ENCODE data around the gene ITGB6.

Gene ITGB6, protein sequence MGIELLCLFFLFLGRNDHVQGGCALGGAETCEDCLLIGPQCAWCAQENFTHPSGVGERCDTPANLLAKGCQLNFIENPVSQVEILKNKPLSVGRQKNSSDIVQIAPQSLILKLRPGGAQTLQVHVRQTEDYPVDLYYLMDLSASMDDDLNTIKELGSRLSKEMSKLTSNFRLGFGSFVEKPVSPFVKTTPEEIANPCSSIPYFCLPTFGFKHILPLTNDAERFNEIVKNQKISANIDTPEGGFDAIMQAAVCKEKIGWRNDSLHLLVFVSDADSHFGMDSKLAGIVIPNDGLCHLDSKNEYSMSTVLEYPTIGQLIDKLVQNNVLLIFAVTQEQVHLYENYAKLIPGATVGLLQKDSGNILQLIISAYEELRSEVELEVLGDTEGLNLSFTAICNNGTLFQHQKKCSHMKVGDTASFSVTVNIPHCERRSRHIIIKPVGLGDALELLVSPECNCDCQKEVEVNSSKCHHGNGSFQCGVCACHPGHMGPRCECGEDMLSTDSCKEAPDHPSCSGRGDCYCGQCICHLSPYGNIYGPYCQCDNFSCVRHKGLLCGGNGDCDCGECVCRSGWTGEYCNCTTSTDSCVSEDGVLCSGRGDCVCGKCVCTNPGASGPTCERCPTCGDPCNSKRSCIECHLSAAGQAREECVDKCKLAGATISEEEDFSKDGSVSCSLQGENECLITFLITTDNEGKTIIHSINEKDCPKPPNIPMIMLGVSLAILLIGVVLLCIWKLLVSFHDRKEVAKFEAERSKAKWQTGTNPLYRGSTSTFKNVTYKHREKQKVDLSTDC
- long read RNA-seq, donor 1, full-length matches to known transcripts: 3 of 3 reads
- long read RNA-seq, donor 1, partial matches to known transcripts: 0 of 3 reads
- long read RNA-seq, donor 1, other reads (novel, unspliced or antisense): 0 of 3 reads
- long read RNA-seq, donor 2: 0 reads
- long read RNA-seq, donor 3, full-length matches to known transcripts: 2 of 2 reads
- long read RNA-seq, donor 3, partial matches to known transcripts: 0 of 2 reads
- long read RNA-seq, donor 3, other reads (novel, unspliced or antisense): 0 of 2 reads
- long read RNA-seq, donor 4: 0 reads
- long read RNA-seq, donor 5, full-length matches to known transcripts: 3 of 3 reads
- long read RNA-seq, donor 5, partial matches to known transcripts: 0 of 3 reads
- long read RNA-seq, donor 5, other reads (novel, unspliced or antisense): 0 of 3 reads
- long read RNA-seq, donor 6, partial matches to known transcripts: 5 of 5 reads
- long read RNA-seq, donor 6, other reads (novel, unspliced or antisense): 0 of 5 reads
- long read RNA-seq, donor 7, full-length matches to known transcripts: 1 of 7 reads
- long read RNA-seq, donor 7, partial matches to known transcripts: 6 of 7 reads
- long read RNA-seq, donor 7, other reads (novel, unspliced or antisense): 0 of 7 reads
- long read RNA-seq, donor 8: 0 reads

GRCh38 chr2:160199683-160200389, at the start of gene ITGB6:
Gene ITGB6, minus strand, starts transcription at chr2:160200272. Its CDS starts 209 bp downstream, at chr2:160200063.
- DNase-seq: no peak

- DNase-seq: no peak
Observed at GRCh38 chr2:160247296-160248035, 47.4 kb upstream of the ITGB6 start.

DNA sequence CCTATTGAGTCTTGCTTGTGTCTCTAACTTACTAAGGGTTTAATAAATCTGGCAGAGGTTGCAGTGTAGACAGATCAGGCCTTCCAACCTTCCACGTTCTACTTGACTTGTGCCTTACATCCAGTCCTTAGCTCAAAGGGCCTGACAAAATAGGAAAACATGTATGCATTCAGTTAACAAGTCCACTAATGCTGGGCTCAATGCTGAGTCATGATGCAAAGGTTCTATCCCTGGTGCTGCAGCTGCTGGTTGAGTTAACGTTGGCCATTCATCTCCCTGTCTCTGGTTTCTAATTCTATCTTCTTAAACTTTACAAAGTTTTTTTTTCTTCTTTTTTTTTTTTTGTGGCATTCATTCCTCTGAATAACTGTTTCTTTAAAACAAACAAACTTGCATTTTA, 46.3 kb upstream of the ITGB6 start:
- DNase-seq: no peak

DNA sequence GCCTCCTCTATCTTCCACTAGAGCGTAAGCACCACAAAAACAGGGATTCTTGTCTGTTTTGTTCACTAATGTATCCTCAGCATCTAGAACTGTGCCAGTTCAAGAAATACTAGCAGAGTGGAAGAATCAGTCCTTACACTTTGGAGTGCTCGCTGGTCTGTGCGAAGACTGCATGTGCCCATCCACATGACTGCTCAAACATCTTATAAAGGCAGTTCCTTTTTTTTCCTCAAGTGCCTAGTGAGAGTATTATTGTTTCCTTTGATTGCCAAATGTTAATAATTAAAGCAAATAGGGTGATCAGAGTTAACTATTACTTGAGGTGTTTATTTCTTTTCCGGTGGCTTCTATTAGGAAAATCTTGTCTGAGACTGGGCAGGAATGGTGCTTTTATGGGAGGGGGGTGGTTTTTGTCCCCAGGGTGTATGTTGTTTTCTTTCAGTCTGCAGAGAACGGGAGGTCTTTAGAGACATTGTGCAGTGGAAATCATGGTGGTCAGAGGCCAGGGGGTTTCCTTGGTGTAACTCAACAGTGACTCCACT, 45.6 kb upstream of the ITGB6 start:
- DNase-seq: no peak

DNA sequence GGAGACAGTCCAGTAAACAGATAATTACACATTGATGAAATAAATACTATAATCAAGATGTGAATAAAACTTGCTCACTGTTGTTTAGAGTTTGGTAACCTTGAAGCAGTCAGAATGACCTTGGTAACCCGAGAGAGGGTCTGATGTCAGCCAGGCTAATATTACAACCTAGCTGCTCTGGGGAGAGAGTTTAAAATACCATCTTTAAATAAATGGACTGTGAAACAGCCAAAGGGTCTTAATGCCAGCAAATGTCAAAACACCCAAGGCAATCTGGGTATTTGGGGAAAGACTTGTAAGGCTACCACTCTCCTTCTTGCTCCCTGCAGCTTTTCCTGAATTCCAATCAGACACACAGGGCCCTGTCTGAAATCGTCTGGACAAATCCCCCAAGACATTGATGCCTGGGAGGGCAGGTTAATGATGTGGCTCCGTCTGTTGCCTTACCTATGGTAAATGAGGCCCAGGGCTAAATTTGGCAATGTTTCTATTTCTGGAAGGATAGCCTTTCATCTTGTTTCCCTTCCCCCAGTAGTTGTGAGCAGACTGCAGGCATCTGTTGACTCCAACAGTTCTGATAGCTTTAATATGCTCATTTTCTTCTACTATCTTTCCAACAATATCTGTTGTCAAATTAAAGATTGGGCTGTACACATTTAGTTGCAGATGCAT, 43.0 kb upstream of the ITGB6 start:
- DNase-seq: no peak

DNA sequence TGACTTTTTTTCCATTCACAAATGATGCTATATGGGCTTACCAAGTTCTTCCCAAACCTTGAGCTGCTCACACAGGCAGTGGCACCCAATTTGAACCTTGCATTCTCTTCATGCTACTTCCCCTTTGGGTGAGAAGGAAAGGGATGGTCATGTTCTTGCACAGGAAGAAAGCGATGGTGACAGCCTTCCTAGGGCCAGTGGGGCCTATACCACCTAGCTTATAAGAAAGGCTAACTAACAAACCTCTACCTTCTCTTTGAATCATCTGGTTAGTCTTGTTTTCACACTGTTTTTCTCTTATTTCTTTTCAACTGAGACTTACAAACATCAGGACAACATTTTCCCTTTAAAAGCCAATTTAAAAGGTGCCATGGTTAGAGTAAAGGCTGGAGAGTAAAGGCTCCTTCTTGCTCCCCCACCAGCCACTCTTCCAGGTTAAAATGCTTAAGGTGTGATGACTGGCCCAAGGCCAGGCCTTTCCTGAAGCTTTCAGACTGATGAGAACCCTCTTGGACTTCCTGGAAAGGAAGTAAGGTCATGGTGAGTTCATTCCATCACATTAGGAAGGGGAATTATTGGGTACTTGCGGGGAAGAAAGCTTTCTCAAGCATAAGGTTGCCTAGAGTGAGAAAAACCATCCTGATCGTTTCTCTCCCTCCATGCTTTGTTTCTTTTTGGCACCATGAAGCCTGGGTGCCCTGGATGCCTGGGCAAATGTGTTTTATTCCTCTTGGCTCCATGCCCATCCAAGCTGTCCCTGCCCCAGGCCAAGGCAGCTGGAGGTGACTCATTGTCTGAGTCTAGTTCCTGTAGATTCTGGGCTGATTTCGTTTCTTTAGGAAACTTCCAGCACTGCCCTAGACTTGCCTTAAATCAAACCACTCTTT, 41.4 kb upstream of the ITGB6 start:
- DNase-seq: no peak

DNA sequence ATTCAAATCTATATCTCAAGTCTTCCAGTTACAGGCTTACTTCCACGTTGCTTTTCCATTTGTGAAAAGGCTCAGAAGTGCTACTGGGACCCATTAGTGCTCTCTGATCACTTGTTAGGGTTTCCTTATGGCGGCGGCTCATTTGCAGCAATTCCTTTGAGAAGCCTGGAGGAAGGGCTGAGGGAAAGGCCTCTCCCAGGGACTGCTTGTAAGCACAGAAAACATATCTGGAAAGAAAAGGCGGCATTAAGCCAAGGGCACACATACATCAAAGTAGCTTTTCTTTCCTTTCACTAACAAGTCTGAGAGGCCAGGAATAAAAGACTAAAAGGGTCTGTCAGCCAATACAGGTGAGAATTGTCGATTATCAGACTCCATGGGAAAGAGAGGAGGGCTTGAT, 39.4 kb upstream of the ITGB6 start:
- no peak for DNase-seq

DNA sequence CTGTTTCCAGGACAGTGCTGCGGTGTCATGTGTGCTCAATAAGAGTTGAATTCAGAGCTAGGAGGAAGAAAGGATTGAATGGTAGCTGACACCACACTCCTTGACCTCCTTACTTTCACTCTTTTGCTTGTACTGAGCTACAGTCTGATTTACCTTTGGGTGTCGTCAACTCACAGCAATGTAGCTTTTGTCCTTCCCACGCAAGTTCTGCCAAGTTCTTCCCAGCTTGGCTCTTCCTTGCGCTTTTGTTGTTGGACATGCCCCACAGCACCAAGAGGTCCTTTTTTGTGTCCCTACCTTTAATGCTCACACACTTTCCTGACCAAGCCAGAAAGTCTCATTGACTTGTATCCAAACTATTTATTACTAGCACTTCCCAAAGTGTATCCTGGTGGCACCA, 38.3 kb upstream of the ITGB6 start:
- no peak for DNase-seq

DNA sequence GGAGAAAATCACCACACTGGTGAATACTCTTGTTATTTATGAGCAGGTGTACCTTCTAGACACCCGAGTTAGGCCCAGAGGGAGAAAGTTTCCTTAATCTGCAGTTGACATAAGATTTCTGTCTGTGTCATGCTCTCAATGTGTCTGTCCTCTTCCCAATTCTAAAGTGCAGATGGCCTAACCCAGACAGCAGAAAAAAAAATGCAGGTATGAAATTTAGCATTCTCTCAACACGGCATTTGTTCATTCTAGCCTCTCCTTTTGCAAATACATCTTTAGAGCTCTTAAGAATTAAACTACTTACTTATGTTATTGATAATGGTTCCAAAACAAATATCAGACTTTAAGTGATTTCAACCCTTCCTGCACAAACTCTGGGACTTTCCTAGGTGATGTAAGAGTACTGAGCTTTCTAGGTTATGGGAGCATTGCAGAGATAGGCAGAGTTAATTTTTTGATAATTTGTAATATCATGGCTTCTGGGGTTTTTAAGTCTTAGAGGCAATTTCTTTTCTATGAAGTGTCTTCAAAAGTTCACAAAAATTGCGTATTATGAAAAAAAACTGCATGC, 32.9 kb upstream of the ITGB6 start:
- no peak for DNase-seq

DNA sequence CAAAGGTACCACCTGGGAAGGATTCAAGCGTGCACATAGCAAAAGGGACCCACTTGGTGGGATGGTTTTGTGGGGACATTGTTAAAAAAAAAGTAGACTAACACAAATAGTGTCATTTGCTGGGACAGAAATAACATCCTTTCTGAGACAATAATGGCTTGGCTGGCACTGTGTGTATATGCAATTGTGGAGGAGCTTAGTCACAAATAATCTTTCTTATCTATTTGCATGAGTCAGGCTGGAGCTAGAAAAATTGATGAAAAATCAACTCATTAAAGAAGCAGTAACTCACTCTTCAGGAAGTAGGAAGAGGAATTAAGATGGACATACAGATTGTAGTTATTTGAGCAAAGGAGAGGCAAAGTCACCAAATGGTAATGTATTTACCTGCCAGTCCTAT, 29.5 kb upstream of the ITGB6 start:
- DNase-seq: no peak

GRCh38 chr2:160228141-160228917, 28.3 kb upstream of the ITGB6 start:
- no peak for DNase-seq

- DNase-seq: no peak
Observed at GRCh38 chr2:160227293-160227915, 27.3 kb upstream of the ITGB6 start.

DNA sequence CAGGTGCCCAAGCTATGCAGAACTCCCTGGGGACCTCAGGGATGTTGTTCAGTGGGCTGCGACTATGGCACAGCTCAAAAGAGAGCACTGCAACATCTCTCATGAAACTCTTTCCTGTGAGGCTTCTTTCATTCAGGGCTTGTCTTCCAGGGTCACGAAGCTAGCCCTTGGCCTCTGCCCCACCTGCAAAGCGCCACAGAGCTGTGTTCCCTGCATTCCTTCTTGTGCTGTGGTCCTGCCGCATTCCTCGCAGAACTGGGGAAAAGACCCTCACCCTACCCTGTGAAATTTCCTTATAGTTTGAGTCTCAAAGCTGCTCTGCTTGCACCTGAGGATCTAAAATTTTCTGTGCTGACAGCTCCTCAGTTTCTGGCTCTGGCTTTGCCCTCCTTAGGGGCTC, 26.3 kb upstream of the ITGB6 start:
- no peak for DNase-seq

- no peak for DNase-seq
Observed at GRCh38 chr2:160225722-160226121, 25.6 kb upstream of the ITGB6 start.

DNA sequence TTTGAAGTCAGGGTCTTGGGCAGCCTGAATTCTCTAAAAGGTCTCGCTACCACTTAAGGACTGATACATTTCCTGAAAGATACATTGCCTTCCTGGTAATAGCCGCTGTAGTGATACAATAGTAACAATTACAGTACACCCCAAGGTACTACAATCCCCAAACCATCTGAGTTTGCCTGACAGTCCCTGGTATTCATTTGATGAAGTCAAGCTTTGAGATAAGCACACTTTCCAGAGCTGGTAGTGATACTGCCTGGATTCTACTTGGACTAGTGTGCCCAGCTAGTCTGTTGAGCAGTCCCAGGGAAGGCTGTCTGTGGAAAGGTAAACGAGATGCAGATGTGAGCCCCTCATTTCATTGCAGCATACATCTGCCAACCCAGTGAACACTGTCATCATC, 24.4 kb upstream of the ITGB6 start:
- no peak for DNase-seq

DNA sequence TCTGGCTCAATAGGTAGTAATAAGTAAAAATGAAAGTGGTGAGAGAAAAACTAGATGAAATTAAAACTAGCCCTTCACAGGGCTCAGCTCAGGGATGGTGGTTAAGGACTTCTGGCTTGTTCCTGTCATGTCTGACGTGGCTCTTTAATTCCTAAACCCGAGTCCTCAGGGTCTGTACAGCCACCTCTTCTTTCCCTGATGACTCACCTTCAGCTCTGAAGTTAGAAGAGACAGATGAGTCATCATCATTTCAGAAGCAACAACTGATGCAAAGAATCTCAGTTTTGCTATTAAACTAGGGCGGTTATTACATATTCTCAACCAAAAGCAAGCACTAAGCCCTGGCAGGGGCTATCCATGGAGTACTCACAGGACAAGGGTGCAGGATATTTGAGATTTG, 24.0 kb upstream of the ITGB6 start:
- no peak for DNase-seq

GRCh38 chr2:160223560-160223959, 23.5 kb upstream of the ITGB6 start:
- no peak for DNase-seq
